Measurements from ENCODE around the gene YPEL5. TPM values are rescaled to one million over a fixed set of nuclear protein-coding genes. Genes with fewer than 3 reads are reported as not detected.

The YPEL5 gene
- total and polyA plus RNA-seq, 10 of the 15 experiments (the other 5 are each of a cell fraction or from before 2014, with no cell fraction given): 18.8 to 47.3 (median 21.7) TPM

DNA sequence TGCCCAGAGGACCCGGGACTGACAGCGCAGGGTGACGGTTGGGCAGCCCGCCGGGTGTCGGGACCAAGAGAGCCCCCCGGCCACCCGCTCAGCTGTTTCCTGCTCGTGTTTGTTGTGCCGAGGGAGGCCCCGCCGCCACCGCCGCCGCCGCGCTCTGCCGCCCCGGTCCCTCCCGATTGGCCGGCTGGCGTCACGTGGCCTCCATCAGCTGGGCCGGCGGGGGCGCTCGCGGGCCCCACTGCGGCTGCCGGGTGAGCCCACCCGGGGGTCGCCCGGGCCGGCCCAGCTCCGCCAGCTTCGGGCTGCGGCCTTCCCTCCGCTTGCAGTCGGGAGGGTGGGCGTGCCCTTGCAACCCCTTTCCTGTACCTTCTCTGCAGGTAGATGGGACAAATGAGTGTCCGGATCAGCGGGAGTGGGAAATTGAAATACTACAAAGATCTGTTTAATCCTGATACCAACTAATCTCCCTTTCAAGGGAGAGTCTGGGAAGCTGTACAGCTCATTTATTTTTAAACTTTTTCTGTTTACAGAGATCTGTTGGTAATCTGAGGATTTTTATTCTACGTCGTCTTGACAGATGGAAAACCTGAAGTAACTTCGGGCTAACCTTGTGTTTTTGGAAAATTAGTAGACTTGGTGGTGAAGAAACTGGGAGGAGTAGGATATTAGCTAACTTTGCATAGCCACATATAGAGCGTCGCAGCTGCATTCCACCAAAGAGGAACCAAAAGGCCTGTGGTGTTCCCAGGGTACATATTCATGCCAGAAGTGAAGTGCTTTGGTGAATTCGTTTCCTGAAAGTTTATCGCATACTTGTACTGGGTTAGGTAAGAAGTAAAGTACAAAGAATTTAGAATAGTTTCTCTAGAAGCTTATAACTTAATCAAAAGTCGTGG lies 1.2 kb downstream of the YPEL5 start (continued):
- TF ChIP-seq SPI1 (IDR thresholded peaks at IDR 0.05; ENCODE audit: borderline replicate concordance, insufficient read depth, low read depth, low read length) (peak; percentile 7; the same call in 1 of the 2 replicates), EZH2 (IDR thresholded peaks at IDR 0.05; ENCODE audit: borderline replicate concordance, control insufficient read depth, low read depth, low read length) (no peak), CEBPB (IDR thresholded peaks at IDR 0.05; ENCODE audit: borderline replicate concordance in 1 of 2, low read depth in 2 of 2, low read length in 2 of 2) (no peak), RB1 (IDR thresholded peaks at IDR 0.05; ENCODE audit: borderline replicate concordance) (0 out of 2 replicates have a peak, but pooled peaks have one; percentile 61), TCF12 (IDR thresholded peaks at IDR 0.05; ENCODE audit: low read depth, low read length) (0 out of 2 replicates have a peak, but pooled peaks have one; percentile 4), SMAD5 (IDR thresholded peaks at IDR 0.05; ENCODE audit: low read depth) (no peak), PML (IDR thresholded peaks at IDR 0.05; ENCODE audit: low read length) (no peak), FOXM1 (IDR thresholded peaks at IDR 0.05; ENCODE audit: low read depth, low read length) (no peak), IKZF1 (conservative IDR thresholded peaks at IDR 0.05) (peak; percentile 56), BACH1 (IDR thresholded peaks at IDR 0.05; ENCODE audit: borderline replicate concordance) (peak; percentile 47; the same call in 1 of the 2 replicates), KDM1A (IDR thresholded peaks at IDR 0.05; ENCODE audit: borderline replicate concordance) (no peak), CHD1 (IDR thresholded peaks at IDR 0.05; ENCODE audit: low read depth, low read length) (no peak), WRNIP1 (IDR thresholded peaks at IDR 0.05; ENCODE audit: borderline replicate concordance, low read depth, low read length) (no peak), MEF2B (IDR thresholded peaks at IDR 0.05; ENCODE audit: partially characterized antibody, poor library complexity, severe bottlenecking) (peak; percentile 34), PAX8 (IDR thresholded peaks at IDR 0.05) (no peak), JUND (IDR thresholded peaks at IDR 0.05; ENCODE audit: low read depth, low read length) (no peak), JUNB (IDR thresholded peaks at IDR 0.05) (no peak), NR2F1 (conservative IDR thresholded peaks at IDR 0.05) (peak; percentile 32; the same call in 1 of the 2 replicates), SMARCA5 (IDR thresholded peaks at IDR 0.05) (peak; percentile 94), FOXK2 (IDR thresholded peaks at IDR 0.05) (no peak), CBFB (IDR thresholded peaks at IDR 0.05; ENCODE audit: low read depth) (0 out of 2 replicates have a peak, but pooled peaks have one; percentile 26), CBX3 (IDR thresholded peaks at IDR 0.05; ENCODE audit: borderline replicate concordance, low read depth) (no peak), PAX5 (IDR thresholded peaks at IDR 0.05; ENCODE audit: borderline replicate concordance, low read depth, low read length) (0 out of 2 replicates have a peak, but pooled peaks have one; percentile 40), ETV6 (conservative IDR thresholded peaks at IDR 0.05 in 1 of 2, IDR thresholded peaks at IDR 0.05 in 1 of 2; ENCODE audit: borderline replicate concordance in 1 of 2, low read depth in 1 of 2) (no peak), ZNF24 (IDR thresholded peaks at IDR 0.05) (0 out of 2 replicates have a peak, but pooled peaks have one; percentile 29)
- TF ChIP-seq, protein P1, sequence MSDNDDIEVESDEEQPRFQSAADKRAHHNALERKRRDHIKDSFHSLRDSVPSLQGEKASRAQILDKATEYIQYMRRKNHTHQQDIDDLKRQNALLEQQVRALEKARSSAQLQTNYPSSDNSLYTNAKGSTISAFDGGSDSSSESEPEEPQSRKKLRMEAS (IDR thresholded peaks at IDR 0.05; ENCODE audit: low read depth, low read length): peak; percentile 43; the same call in 1 of the 2 replicates
- TF ChIP-seq, protein P2, sequence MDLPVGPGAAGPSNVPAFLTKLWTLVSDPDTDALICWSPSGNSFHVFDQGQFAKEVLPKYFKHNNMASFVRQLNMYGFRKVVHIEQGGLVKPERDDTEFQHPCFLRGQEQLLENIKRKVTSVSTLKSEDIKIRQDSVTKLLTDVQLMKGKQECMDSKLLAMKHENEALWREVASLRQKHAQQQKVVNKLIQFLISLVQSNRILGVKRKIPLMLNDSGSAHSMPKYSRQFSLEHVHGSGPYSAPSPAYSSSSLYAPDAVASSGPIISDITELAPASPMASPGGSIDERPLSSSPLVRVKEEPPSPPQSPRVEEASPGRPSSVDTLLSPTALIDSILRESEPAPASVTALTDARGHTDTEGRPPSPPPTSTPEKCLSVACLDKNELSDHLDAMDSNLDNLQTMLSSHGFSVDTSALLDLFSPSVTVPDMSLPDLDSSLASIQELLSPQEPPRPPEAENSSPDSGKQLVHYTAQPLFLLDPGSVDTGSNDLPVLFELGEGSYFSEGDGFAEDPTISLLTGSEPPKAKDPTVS (IDR thresholded peaks at IDR 0.05; ENCODE audit: low read depth, low read length): no peak
- TF ChIP-seq, protein P3, sequence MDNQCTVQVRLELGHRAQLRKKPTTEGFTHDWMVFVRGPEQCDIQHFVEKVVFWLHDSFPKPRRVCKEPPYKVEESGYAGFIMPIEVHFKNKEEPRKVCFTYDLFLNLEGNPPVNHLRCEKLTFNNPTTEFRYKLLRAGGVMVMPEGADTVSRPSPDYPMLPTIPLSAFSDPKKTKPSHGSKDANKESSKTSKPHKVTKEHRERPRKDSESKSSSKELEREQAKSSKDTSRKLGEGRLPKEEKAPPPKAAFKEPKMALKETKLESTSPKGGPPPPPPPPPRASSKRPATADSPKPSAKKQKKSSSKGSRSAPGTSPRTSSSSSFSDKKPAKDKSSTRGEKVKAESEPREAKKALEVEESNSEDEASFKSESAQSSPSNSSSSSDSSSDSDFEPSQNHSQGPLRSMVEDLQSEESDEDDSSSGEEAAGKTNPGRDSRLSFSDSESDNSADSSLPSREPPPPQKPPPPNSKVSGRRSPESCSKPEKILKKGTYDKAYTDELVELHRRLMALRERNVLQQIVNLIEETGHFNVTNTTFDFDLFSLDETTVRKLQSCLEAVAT (IDR thresholded peaks at IDR 0.05): no peak

Data from GM12878 (cell line).